Transverse colon (tissue), 4 donors: ENCODE results near the gene CYTH3.

Experiments used
- CTCF ChIP-seq, 5 experiments: fragments of 200-600 bp in 3 of 5; fragments of 450-650 bp in 2 of 5; sonication (generic) in 3 of 5; IDR thresholded peaks; 1 replicate in 2 of 5; 2 replicates in 3 of 5; pipeline ENCODE4 v1.5.1; 2016 to 2017; ENCODE audit warnings: antibody characterized with exemption in 5 of 5, inconsistent platforms in 3 of 5, mild to moderate bottlenecking in 2 of 5, moderate library complexity in 1 of 5
- POLR2A ChIP-seq: fragments of 450-650 bp; IDR thresholded peaks from one replicate; pipeline ENCODE4 v1.6.1; 2016; ENCODE audit warnings: antibody characterized with exemption, mild to moderate bottlenecking, moderate library complexity
- POLR2AphosphoS5 ChIP-seq, 3 donors: sonication (generic); formaldehyde crosslinking; IDR thresholded peaks; one replicate each; pipeline ENCODE4 v1.6.1; 2016; ENCODE audit warnings: antibody characterized with exemption in 3 of 3

GRCh38 chr7:6262221-6262620, 10.2 kb downstream of the CYTH3 start:
- TF ChIP-seq POLR2AphosphoS5 (IDR thresholded peaks at IDR 0.05) (no peak), CTCF (IDR thresholded peaks at IDR 0.05) (no peak), POLR2A (no peak)
